IPS DF 4.7 (cell line): Measurements from ENCODE around the gene MICU1.
"Not testable (repeated sequence)": the region's sequence is repeated elsewhere in the genome, so short reads cannot be mapped to it uniquely, and the experiment has no call there.

Source experiments
- DNase-seq: peaks from one replicate; pipeline ENCODE4 v3.0.0-alpha.2; 2013; ENCODE audit warnings: low spot score; ENCODE audit errors: extremely low read depth

Gene MICU1

GRCh38 chr10:72389716-72390115 is 236.2 kb downstream of the MICU1 start:
- no peak for DNase-seq

DNA sequence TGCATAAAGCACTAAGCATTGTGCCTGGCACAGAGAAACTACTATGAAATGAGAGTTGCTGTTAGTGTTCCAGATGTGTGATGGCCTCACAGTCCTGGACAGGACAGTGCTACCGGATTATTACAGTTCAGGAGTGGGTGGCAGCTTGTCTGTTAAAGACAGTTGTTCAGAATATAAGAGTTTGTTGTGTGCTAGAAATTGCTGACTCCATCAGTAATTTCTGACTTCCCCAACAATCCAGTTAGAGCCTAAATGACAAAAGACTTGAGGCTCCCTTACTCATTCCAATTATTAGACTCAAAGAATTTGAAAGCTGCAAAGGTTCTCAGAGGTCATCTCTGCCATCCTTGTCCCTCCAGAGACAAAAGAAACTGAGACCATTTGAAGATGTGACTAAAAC is 236.9 kb downstream of the MICU1 start:
- DNase-seq = no peak

DNA sequence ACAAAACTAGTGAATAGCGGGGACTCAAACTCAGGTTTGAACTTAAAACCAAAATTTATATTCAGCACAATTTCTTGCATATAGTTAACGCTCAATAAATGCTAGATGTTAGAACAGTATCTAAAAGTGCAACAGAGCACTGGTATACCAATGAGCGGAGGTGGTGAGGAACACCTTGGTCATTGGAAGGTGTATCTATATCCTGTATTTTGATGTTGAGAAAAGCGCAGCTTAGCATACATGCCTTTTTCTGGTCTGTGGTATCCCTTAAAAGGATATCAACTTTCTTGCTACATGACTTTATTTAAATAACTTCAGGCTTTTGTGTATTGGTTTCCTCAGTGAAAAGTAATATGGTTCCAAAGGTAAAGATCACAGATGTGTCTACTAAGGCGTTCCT is 237.8 kb downstream of the MICU1 start:
- DNase-seq = no peak

DNA sequence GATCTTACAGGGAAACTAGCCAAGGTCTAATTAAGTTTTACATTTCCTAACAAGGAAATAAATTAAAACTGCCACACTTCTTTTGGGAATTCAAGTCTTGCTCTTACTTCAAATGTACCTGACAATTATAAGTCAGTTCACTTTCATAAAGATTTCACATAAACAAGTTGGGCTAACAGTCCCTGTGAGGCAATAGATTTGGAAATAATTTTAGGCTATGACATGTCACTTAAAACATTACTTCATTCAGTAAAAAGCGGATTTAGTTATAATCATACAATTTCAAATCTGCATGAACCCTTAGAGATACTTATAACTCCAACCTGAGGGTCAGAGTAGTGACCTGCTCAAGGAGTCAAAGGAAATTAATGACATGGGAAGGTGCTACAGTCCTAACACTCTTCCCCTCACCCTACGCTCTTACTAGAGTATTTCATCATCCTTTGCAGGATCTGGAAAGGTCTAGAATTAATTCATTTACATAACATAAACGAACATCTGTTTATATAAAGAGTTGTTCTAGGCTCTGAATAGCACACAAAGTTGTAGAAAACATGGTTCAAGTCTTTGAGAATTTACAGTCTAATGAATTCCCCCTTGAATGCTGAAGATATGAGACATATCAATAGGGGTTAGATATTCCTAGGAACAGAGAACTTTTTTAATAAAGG is 238.8 kb downstream of the MICU1 start:
- no peak for DNase-seq

DNA sequence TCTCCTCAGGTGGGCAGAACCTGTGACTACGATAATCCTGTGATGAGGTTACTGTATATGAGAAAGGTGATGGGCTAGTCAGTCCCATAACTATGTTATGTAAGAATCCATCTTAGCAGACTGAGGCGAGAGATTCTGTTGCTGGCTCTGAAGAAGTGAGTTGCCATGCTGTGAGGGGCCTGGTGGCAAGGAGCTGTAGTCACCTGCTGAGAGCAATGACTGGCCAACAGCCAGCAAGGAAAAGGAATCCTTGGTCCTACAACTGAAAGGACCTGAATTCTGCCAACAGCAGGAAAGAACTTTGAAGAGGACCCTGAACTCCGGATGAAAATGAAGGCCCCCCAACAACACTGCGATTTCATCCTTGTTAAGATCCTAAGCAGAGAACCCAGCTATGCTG is 240.2 kb downstream of the MICU1 start:
- no peak for DNase-seq

DNA sequence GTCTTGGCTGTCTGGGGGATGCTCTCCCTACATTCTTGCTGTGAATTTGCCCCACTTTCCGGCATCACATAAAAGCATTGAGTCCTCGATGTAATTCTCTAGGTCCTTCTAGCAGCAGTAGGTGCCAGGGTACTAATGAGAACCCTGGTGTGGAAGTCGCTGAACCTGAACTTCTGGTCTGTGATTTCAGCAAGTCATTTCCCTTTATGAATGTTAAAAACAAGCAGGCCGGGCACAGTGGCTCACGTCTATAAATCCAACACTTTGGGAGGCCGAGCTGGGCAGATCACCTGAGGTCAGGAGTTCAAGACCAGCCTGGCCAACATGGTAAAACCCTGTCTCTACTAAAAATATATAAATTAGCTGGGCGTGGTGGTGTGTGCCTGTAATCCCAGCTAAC is 240.9 kb downstream of the MICU1 start:
- not testable (repeated sequence) for DNase-seq

- DNase-seq = no peak
Observed at GRCh38 chr10:72379776-72380175, 246.1 kb downstream of the MICU1 start.

DNA sequence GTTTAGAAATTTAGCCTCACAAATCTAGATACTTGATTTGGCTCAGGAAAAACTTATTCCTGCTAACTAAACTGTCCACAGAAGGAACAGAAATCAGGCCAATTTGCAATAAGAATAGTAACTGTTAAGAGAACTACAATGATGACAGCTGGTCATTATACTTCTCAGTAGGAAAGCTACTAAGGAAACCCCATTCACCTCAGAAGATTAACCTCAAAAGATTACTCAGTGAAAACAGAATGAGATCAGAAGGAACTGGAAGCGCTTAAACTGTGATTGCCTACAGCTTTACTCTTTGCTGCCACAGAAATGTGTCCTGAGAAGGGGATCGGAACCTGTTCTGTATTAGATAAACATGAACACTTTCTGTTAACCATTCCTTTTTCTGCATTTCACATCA is 246.8 kb downstream of the MICU1 start:
- no peak for DNase-seq

DNA sequence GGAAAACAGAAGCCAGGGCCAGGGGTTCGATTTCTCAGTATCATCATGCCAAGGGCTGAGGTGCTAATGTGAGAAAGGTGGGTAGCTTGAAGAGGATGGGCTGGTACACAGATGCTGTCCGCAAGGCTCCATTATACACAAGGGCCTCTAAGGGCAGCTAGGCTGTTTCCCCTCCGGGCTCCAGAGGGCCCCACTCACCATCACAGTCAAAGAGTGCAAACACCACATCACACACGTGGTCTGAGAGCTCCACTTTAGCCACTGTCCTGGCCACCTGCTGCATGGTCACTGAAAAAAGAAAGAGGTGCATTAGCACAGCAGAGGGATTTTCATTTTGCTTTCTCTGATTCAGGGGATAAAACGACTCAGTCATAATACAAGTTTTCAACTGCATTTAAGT is 250.3 kb downstream of the MICU1 start:
- DNase-seq = no peak

DNA sequence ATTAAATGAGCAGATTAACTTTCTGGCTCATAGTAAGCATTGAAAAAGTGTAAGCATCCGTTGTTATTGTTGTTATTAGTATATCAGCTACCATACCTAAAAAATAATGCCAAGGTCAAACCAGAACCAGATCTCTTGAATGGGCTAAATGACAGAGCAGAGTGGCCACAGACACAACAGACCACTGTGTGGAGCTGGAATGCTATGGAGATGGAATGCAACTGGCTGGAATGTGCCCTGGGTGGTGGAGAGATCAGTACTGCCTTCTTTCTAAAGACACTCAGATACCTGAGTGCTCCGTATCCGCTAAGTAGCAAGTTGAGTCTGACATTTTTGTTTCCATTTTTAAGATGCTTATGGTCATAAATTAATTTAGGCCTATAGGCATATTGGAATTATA is 250.7 kb downstream of the MICU1 start:
- DNase-seq = no peak

GRCh38 chr10:72370201-72370722 is 255.6 kb downstream of the MICU1 start:
- DNase-seq = no peak

- DNase-seq = no peak
Observed at GRCh38 chr10:72367301-72367960, 258.4 kb downstream of the MICU1 start.

DNA sequence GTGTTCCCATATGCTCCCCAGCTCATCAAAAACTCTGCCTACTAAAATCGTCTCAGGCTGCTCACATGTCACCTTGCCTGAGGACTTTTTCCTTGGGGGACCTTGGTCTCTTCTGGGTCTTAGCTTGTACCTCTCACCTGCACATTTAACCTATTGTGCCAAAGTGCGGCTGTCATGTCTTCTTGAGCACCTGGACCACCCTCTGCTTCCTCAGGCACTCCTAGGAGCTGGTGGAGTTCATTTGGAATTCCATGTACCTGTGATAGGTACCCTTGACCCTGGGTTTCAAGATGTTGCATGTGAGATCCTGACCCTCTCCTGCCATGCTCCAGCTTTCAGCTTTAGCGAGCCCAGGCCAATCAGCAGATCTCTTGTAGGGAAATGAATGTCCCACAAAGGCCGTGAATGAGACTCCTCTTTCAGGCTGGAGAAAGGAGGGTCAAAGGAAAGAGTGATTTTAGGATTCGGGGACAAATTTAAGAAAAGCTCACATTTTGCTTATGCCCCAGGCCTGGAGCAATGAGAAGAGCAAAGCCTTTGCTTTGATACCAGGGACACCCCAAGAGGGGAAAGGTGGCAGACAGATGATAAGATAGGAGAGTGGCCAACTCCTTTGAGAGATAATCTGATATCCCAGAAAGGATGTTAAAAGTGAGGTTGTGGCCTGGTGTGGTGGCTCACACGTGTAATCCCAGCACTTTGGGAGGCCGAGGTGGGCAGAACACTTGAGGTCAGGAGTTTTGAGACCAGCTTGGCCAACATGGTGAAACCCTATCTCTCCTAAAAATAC is 260.6 kb downstream of the MICU1 start:
- DNase-seq = no peak

DNA sequence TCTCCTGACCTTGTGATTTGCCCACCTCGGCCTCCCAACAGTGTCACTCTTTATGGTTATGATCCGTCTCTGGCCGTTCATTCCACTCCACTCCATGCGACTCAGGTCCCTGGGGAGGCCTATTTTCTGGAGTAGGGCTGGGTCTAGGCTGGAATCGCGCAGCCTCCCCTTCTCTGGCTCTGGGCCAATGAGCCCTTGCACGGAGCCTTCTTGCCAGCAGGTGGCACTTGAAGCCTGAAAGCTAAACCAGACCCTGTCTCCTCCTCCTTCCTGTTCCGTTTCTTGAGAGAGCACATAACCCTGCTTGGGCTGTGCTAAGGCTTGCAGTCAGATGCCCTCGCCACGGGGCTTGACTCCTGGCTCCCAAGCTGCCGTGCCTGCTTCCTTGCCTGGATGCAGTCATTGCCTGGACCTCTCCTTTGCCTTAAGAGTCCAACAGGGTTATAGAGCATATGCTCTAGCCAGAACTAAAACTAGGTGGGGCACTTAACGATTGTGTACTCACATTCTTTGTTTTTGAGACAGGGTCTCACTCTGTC is 261.6 kb downstream of the MICU1 start:
- DNase-seq = peak; percentile 90

- no peak for DNase-seq
Observed at GRCh38 chr10:72356987-72357386, 268.9 kb downstream of the MICU1 start.

- no peak for DNase-seq
Observed at GRCh38 chr10:72356115-72356514, 269.8 kb downstream of the MICU1 start.

DNA sequence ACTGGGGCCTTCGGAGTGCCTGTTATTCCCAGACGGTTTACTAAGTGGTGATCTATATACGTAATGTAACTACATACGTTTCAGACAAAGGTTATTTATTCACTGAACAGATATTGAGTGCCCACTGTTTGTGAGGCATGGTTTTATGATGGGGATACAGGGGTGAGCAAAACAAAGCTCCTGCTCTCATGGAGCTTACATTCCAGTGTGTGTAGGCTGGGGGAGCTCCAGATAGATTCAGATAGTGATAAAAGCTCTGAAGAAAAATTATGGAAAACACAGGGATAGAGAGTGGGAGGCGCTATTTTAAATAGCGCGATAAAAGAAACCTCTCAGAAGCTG is 270.7 kb downstream of the MICU1 start:
- DNase-seq = no peak

- peak; percentile 98 for DNase-seq
Observed at GRCh38 chr10:72354356-72355213, 271.3 kb downstream of the MICU1 start, which contains the start of gene DNAJB12. DNAJB12 (minus strand) TSS chr10:72354919; CDS start chr10:72354897, 22 bp downstream.

DNA sequence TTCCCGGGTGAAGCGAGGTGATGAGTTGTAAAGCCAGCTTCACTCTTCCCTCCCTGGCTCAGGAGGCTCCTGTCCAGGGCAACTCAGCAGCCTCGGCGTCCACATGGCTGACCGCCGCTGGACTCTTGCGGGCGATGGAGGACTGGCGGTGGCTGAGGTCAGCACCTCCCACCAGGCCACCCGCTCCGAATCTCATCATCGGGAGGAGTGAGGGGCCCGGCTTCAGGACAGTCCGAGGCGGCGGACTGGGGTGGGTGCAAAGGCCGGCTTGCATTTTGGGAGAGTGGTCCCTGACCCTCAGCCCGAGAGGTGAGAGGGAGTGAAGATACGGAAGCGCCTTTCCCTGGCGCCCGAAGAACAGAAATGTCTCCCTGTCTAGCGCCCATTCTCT is 271.9 kb downstream of the MICU1 start:
- DNase-seq = no peak

- DNase-seq = no peak
Observed at GRCh38 chr10:72353028-72353964, 272.6 kb downstream of the MICU1 start.
